Renal cortical epithelial cell (primary cell): ENCODE results near the gene PGA3. TPM values are rescaled to one million over a fixed set of nuclear protein-coding genes. Genes with fewer than 3 reads are reported as not detected.
"Not testable (repeated sequence)": the region's sequence is repeated elsewhere in the genome, so short reads cannot be mapped to it uniquely, and the experiment has no call there.

Experiments
- DNase-seq: peaks from one replicate; pipeline ENCODE4 v3.0.0-alpha.2; 2011; ENCODE audit warnings: low read depth
- total RNA-seq: library from RNA; depleted of rRNA; stranded (reverse); fragments of >200 nt; gene quantifications from 2 replicates; pipeline ENCODE4 v1.2.3, GENCODE V29; 2014

Gene PGA3
- total RNA-seq, 1 donor from 2014 or later: not detected

DNA sequence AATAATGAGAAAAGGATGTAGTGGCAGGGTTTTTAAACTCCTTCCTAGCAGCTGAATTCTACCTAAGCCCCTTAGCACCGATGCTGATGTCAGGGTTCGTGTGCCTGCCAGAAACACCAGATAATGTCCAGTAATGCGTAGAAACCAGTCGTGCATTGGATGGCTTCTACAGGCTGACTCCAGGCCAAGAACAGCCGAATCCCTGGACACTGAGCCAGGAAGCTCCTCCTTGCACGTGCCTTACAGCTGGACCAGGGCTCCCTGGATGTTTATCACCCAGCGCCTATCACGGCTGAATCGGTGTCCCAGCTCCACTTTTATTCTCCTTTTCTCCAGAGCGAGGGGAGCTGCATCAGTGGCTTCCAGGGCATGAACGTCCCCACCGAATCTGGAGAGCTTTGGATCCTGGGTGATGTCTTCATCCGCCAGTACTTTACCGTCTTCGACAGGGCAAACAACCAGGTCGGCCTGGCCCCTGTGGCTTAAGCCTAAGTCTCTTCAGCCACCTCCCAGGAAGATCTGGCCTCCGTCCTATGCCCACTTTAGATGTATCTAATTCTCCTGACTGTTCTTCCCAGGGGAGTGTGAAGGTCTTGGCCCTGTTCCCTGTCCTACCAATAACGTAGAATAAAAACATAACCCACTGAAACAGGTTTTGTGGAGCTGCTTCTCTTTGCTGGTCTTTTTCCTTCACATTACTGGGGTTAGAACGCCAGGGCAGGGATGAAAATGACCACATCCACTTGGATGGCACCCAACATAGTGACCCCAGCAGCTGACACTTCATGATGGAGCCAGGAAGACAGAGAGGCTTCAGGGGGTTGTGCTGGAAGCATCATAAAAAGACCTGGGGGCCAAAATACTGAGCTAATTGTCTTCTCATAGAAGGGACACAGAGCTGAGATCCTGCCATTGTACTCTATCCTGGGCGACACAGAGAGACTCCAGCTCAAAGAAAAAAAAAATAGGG lies 47.8 kb downstream of the PGA3 start:
- not testable (repeated sequence) for DNase-seq

GRCh38 chr11:61252332-61252731 lies 49.0 kb downstream of the PGA3 start:
- DNase-seq: not testable (repeated sequence)

- peak; percentile 45 for DNase-seq
These were observed 51.2 kb downstream of the PGA3 start for GRCh38 chr11:61254403-61255025.

DNA sequence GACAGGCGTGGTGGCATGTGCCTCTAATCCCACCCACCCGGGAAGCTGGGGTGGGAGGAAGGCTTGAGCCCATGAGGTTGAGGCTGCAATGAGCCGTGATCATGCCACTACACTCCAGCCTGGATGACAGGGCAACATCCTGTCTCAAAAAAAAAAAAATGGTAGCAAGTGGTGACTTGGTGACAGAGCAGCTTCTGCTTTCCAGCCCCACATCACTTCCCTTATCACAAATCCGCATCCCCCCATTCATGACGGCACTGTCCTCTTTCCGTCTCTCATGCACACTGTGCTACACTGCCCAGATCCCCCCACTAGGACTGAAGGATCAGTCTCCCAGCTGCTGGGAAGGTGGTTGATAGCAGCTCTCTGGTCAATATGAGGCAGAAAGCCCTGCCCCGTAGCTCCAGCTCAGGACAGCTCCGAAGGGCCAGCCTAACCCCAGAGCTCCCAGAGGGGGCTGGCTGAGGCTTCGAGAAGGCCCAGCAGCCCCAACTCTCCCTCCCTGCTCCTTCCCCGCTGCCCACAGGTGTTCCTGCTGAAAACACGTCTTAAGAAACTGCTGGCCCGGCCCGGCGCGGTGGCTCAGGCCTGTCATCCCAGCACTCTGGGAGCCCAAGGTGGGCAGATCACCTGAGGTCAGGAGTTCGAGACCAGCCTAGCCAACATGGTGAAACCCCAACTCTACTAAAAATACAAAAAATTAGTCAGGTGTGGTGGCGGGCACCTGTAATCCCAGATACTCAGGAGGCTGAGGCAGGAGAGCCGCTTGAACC lies 53.6 kb downstream of the PGA3 start:
- no peak for DNase-seq

DNA sequence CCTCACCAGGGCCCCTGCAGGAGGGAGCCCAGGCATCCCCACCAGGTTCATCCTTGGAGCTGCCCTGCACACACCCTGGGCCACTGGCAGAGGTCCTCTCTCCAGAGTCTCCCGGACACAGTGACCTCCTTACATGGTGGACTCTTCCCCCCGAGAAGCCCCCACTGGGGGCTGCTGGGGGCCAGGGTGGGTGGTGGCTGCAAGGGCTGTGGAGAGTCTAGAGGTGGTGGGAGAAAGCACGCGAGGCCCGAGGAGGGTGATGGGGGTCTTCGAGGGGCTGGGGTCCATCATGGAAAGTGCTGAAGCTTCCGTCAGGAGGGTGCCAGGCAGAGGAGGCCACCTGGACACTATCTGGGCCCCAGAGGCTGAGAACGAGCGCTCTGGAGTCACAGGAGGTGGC lies 55.2 kb downstream of the PGA3 start:
- DNase-seq: no peak

DNA sequence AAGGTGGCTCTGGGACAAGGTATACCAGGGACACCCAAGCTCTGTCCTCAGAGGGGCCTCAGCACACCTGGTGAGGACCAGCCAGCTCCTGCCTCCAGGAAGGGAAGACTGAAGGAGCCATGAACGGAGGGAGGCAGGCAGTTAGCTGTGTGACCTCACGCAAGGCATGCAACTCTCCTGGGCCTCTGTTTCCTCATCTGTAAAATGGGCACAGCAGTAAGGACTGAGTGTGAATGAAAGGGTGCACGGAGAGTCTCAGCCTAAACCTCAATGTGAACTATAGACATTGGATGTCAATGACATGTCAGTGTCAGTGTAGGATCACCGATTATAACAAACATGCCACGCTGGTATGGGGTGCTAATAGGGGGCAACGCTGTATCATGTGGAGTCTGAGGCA lies 56.0 kb downstream of the PGA3 start:
- DNase-seq: no peak

Other genes starting within 250 kb of the PGA3 start
- gene CD6, start 231.8 kb upstream of the PGA3 start, total RNA-seq: not detected in 2 replicates
- not detected in 2 replicates for gene CD5, start 101.0 kb upstream of the PGA3 start, total RNA-seq
- gene VPS37C, start 42.1 kb upstream of the PGA3 start, total RNA-seq: 10.7 and 11.3 TPM in 2 replicates
- not detected in 2 replicates for gene PGA4, start 18.8 kb downstream of the PGA3 start, total RNA-seq
- gene PGA5, start 37.7 kb downstream of the PGA3 start, total RNA-seq: not detected in 2 replicates
- gene VWCE, start 91.8 kb downstream of the PGA3 start, total RNA-seq: 1.9 and 4.5 TPM in 2 replicates
- gene DDB1, start 129.6 kb downstream of the PGA3 start, total RNA-seq: 281 and 392 TPM in 2 replicates
- gene TKFC, start 129.7 kb downstream of the PGA3 start, total RNA-seq: 15.3 and 37.0 TPM in 2 replicates
- gene CYB561A3, start 158.4 kb downstream of the PGA3 start, total RNA-seq: 20.1 and 47.0 TPM in 2 replicates
- gene TMEM138, start 158.9 kb downstream of the PGA3 start, total RNA-seq: 12.3 and 22.9 TPM in 2 replicates
- gene TMEM216, start 189.1 kb downstream of the PGA3 start, total RNA-seq: 10.9 and 12.0 TPM in 2 replicates
- gene CPSF7, start 226.5 kb downstream of the PGA3 start, total RNA-seq: 10.9 and 27.7 TPM in 2 replicates
- gene SDHAF2, start 226.6 kb downstream of the PGA3 start, total RNA-seq: 35.0 and 58.5 TPM in 2 replicates